AG09309 (cell line): ENCODE results near the gene PTGIR.

ENCODE experiments used
- DNase-seq: peaks from one replicate; pipeline ENCODE4 v3.0.0-alpha.2; 2010; ENCODE audit warnings: low read depth
- H3K4me3 ChIP-seq: 2 replicates; pipeline ENCODE4 v1.5.1; 2011; ENCODE audit warnings: mild to moderate bottlenecking, low read depth, low read length, moderate library complexity; ENCODE audit not compliant: control insufficient read depth
- CTCF ChIP-seq: IDR thresholded peaks from 2 replicates; pipeline ENCODE4 v1.5.1; 2011; ENCODE audit warnings: mild to moderate bottlenecking, low read depth, low read length, inconsistent platforms; ENCODE audit not compliant: insufficient read depth, control insufficient read depth; ENCODE audit errors: missing control alignments

Gene PTGIR

GRCh38 chr19:46609511-46610412 is 15.1 kb downstream of the PTGIR start:
- H3K4me3 ChIP-seq, result no peak overlapping the region
- no peak for TF ChIP-seq CTCF
- no peak for DNase-seq

GRCh38 chr19:46608581-46609345 is 16.1 kb downstream of the PTGIR start:
- TF ChIP-seq CTCF, result no peak
- no peak overlapping the region for H3K4me3 ChIP-seq
- DNase-seq, result no peak

- H3K4me3 ChIP-seq, result no peak overlapping the region
- no peak for TF ChIP-seq CTCF
- DNase-seq, result no peak
Measured at GRCh38 chr19:46608178-46608577, 16.7 kb downstream of the PTGIR start.

- no peak for TF ChIP-seq CTCF
- no peak overlapping the region for H3K4me3 ChIP-seq
- DNase-seq, result no peak
Measured at GRCh38 chr19:46607448-46607841, 17.4 kb downstream of the PTGIR start.

GRCh38 chr19:46606681-46607447 is 18.0 kb downstream of the PTGIR start:
- no peak for TF ChIP-seq CTCF
- H3K4me3 ChIP-seq, result no peak overlapping the region
- DNase-seq, result no peak

GRCh38 chr19:46606019-46606418 is 18.9 kb downstream of the PTGIR start:
- no peak for DNase-seq
- no peak overlapping the region for H3K4me3 ChIP-seq
- TF ChIP-seq CTCF, result no peak
